HepG2 (cell line): ENCODE measurements around the gene SLC2A10. TPM values are rescaled to one million over a fixed set of nuclear protein-coding genes. Genes with fewer than 3 reads are reported as not detected.

Experiments
- CBX2 ChIP-seq, 2 experiments: fragments of 200-600 bp in 1 of 2; sonication (generic); formaldehyde crosslinking in 1 of 2; IDR thresholded peaks; 2 replicates each; pipeline versions ENCODE4 v1.7.0 to v1.8.1; 2018 to 2022; ENCODE audit warnings: low read depth in 2 of 2, low read length in 1 of 2, mild to moderate bottlenecking in 1 of 2, missing genetic modification reagents in 1 of 2
- CHCHD3 ChIP-seq: sonication (generic); formaldehyde crosslinking; IDR thresholded peaks from 2 replicates; pipeline ENCODE4 v1.8.0; 2022; ENCODE audit warnings: mild to moderate bottlenecking, missing genetic modification reagents, moderate library complexity
- CREB1 ChIP-seq, 2 experiments: fragments of 450-650 bp in 1 of 2; IDR thresholded peaks; 2 replicates each; pipeline ENCODE4 v1.6.1; 2016 to 2017; ENCODE audit warnings: control low read depth in 1 of 2, mild to moderate bottlenecking in 1 of 2, missing compliant biosample characterization in 1 of 2, missing genetic modification characterization in 1 of 2
- CREM ChIP-seq, 2 experiments: sonication (generic) in 1 of 2; formaldehyde crosslinking in 1 of 2; IDR thresholded peaks; 2 replicates each; pipeline versions ENCODE4 v1.4.0 to v1.6.1; 2016 to 2020; ENCODE audit warnings: antibody characterized with exemption in 1 of 2, mild to moderate bottlenecking in 1 of 2, missing genetic modification reagents in 1 of 2
- GLMP ChIP-seq: sonication (generic); formaldehyde crosslinking; IDR thresholded peaks from 2 replicates; pipeline ENCODE4 v1.9.0; 2021; ENCODE audit warnings: missing genetic modification reagents, mild to moderate bottlenecking, borderline replicate concordance
- GMEB2 ChIP-seq: IDR thresholded peaks from 2 replicates; pipeline ENCODE4 v1.6.1; 2016; ENCODE audit warnings: missing biosample characterization, missing genetic modification reagents, low read depth
- HNRNPK ChIP-seq: fragments of 200-400 bp; formaldehyde crosslinking; IDR thresholded peaks from 2 replicates; pipeline ENCODE4 v1.6.1; 2018; ENCODE audit warnings: low read length, low read depth, moderate library complexity, mild to moderate bottlenecking; ENCODE audit not compliant: poor library complexity, severe bottlenecking
- HOXA5 ChIP-seq: sonication (generic); formaldehyde crosslinking; IDR thresholded peaks from 2 replicates; pipeline ENCODE4 v1.4.0; 2020; ENCODE audit warnings: missing genetic modification reagents
- MBD4 ChIP-seq: IDR thresholded peaks from 2 replicates; pipeline ENCODE4 v1.6.1; 2012; ENCODE audit warnings: low read length, inconsistent platforms, borderline replicate concordance
- NFIC ChIP-seq: IDR thresholded peaks from 2 replicates; pipeline ENCODE4 v1.6.1; 2012; ENCODE audit warnings: mild to moderate bottlenecking, low read length, inconsistent platforms
- PCBP2 ChIP-seq: fragments of 200-400 bp; formaldehyde crosslinking; optimal IDR thresholded peaks from 2 replicates; pipeline ENCODE3; 2018; ENCODE audit warnings: low read length, low read depth; ENCODE audit not compliant: poor library complexity, severe bottlenecking
- POLR2AphosphoS5 ChIP-seq: IDR thresholded peaks from 2 replicates; pipeline ENCODE4 v1.6.1; 2012; ENCODE audit warnings: low read depth, low read length
- RXRB ChIP-seq: IDR thresholded peaks from 2 replicates; pipeline ENCODE4 v1.6.1; 2016; ENCODE audit warnings: borderline replicate concordance, missing genetic modification reagents, missing compliant biosample characterization
- SKI ChIP-seq: fragments of 450-650 bp; IDR thresholded peaks from one replicate; pipeline ENCODE4 v1.6.1; 2018; ENCODE audit warnings: mild to moderate bottlenecking; ENCODE audit not compliant: partially characterized antibody
- THYN1 ChIP-seq: sonication (generic); formaldehyde crosslinking; IDR thresholded peaks from 2 replicates; pipeline ENCODE4 v1.8.1; 2023; ENCODE audit warnings: low read depth, mild to moderate bottlenecking, moderate library complexity, missing genetic modification reagents, borderline replicate concordance
- ZFP1 ChIP-seq: IDR thresholded peaks from 2 replicates; pipeline ENCODE4 v1.6.1; 2016
- ZFP36L2 ChIP-seq: sonication (generic); formaldehyde crosslinking; IDR thresholded peaks from 2 replicates; pipeline ENCODE4 v1.4.0; 2020; ENCODE audit warnings: missing genetic modification reagents
- ZNF18 ChIP-seq: sonication (generic); formaldehyde crosslinking; IDR thresholded peaks from 2 replicates; pipeline ENCODE4 v1.8.0; 2022; ENCODE audit warnings: mild to moderate bottlenecking, missing genetic modification reagents; ENCODE audit not compliant: insufficient replicate concordance
- ZNF230 ChIP-seq: sonication (generic); formaldehyde crosslinking; IDR thresholded peaks from 2 replicates; pipeline ENCODE4 v1.4.0; 2020; ENCODE audit warnings: mild to moderate bottlenecking, missing genetic modification reagents
- ZNF468 ChIP-seq: sonication (generic); formaldehyde crosslinking; IDR thresholded peaks from 2 replicates; pipeline ENCODE4 v1.8.0; 2022; ENCODE audit warnings: mild to moderate bottlenecking, moderate library complexity, missing genetic modification reagents
- ZNF543 ChIP-seq: sonication (generic); formaldehyde crosslinking; IDR thresholded peaks from 2 replicates; pipeline ENCODE4 v1.4.0; 2020; ENCODE audit warnings: mild to moderate bottlenecking, missing genetic modification reagents
- ZNF652 ChIP-seq: IDR thresholded peaks from 2 replicates; pipeline ENCODE4 v1.6.1; 2016; ENCODE audit warnings: low read depth, borderline replicate concordance
- ZNF691 ChIP-seq: sonication (generic); formaldehyde crosslinking; IDR thresholded peaks from 2 replicates; pipeline ENCODE4 v1.4.0; 2020; ENCODE audit warnings: missing genetic modification reagents, low read depth, mild to moderate bottlenecking, borderline replicate concordance
- ZNF747 ChIP-seq: sonication (generic); formaldehyde crosslinking; IDR thresholded peaks from 2 replicates; pipeline ENCODE4 v1.8.1; 2023; ENCODE audit warnings: missing genetic modification reagents, mild to moderate bottlenecking, borderline replicate concordance
- ZNF75D ChIP-seq: sonication (generic); formaldehyde crosslinking; IDR thresholded peaks from 2 replicates; pipeline ENCODE4 v1.8.1; 2023; ENCODE audit warnings: missing genetic modification reagents, mild to moderate bottlenecking, borderline replicate concordance
- ZNF761 ChIP-seq: sonication (generic); formaldehyde crosslinking; conservative IDR thresholded peaks from 2 replicates; pipeline ENCODE4 v1.4.0; 2020; ENCODE audit warnings: mild to moderate bottlenecking, missing genetic modification reagents
- polyA plus RNA-seq, 8 experiments: library from polyadenylated mRNA; depleted of rRNA in 3 of 8; stranded (reverse) in 7 of 8; unstranded in 1 of 8; fragments of >200 nt; fragmentation: Illumina TruSeq in 4 of 8; extraction: Trizol in 4 of 8; gene quantifications; 2 replicates each; pipeline versions ENCODE4 v1.2.1 to v1.2.3, GENCODE V29; 2011 to 2016; ENCODE audit warnings: low read depth in 4 of 8, missing spikeins in 1 of 8, mixed read lengths in 1 of 8; ENCODE audit not compliant: insufficient read depth in 1 of 8
- total RNA-seq, 5 experiments: library from RNA; depleted of rRNA; stranded (reverse); fragments of >200 nt; fragmentation: Illumina TruSeq; extraction: Trizol; gene quantifications; 2 replicates each; pipeline ENCODE4 v1.2.3, GENCODE V29; 2016; ENCODE audit warnings: low read depth in 1 of 5

Gene SLC2A10
- total and polyA plus RNA-seq, 2 of the 13 experiments (the other 11 are each of a cell fraction or from before 2014, with no cell fraction given), result 16.0 to 18.4 TPM

- TF ChIP-seq GLMP (CRISPR knock-in tag) (no peak), CREB1 (IDR thresholded peaks at IDR 0.05) (no peak), CREB1 (CRISPR knock-in tag; IDR thresholded peaks at IDR 0.05) (no peak), NFIC (no peak), ZNF652 (no peak), ZNF18 (no peak), HNRNPK (no peak), THYN1 (CRISPR knock-in tag) (no peak), SKI (no peak), MBD4 (no peak), ZNF691 (CRISPR knock-in tag) (0 out of 2 replicates have a peak, but pooled peaks have one; percentile 38), ZNF543 (CRISPR knock-in tag) (no peak; the same call in 1 of the 2 replicates), CBX2 (IDR thresholded peaks at IDR 0.05; ENCODE audit: low read depth, low read length) (no peak), CBX2 (CRISPR knock-in tag; IDR thresholded peaks at IDR 0.05; ENCODE audit: low read depth) (no peak), ZNF761 (no peak; the same call in 1 of the 2 replicates), CREM (IDR thresholded peaks at IDR 0.05) (no peak), CREM (CRISPR knock-in tag; IDR thresholded peaks at IDR 0.05) (no peak), RXRB (CRISPR knock-in tag) (no peak), ZFP36L2 (no peak), ZFP1 (CRISPR knock-in tag) (no peak), HOXA5 (CRISPR knock-in tag) (no peak), ZNF75D (no peak), GMEB2 (CRISPR knock-in tag) (no peak), POLR2AphosphoS5 (no peak; the same call in none of the 2 replicates), CHCHD3 (CRISPR knock-in tag) (no peak), PCBP2 (no peak), ZNF230 (no peak), ZNF747 (CRISPR knock-in tag) (no peak), ZNF468 (CRISPR knock-in tag) (no peak)
Observed at GRCh38 chr20:46709055-46709458, 392 bp upstream of the SLC2A10 start (continued).
